ENCODE results near the gene RAP1A.
"Not testable (repeated sequence)": the region's sequence is repeated elsewhere in the genome, so short reads cannot be mapped to it uniquely, and the experiment has no call there.

RAP1A gene

DNA sequence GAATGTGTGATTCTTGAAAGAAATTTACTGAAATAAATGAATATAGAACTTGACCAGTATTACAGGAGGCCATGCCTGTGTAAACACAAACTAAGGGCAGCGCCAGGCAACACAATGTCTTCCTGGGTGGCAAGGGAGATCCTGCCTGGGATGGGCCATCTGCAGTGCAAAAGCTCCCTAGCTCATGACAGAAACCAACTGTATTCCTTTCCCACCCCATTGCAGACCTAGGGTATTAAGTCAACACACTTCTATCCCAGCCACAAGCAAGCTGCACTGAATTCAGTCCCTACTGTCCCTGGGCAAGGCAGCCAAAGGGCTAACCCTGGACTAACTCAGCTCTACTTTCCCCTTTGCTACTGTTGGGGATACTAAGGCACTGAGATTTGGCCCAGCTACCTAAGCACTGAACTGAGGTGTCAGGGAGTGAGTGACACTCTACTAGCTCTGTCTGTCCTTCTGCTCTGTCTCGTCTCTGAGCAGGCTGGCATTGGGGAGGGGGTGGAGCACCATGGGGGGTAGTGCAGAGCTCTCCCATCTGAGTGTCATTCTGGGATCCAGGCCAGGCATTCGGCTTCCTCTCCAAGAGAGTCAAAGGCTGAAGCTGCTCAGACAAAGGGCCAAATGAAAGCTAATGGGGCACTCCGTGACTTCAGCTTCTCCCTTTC, 117.1 kb downstream of the RAP1A start:
- H3K27ac Mint-ChIP-seq = no peak overlapping the region
- peaks cover 29% of the 10 kb centered on the region in 2 donors for H3K27me3 Mint-ChIP-seq
- H3K4me1 Mint-ChIP-seq (ENCODE audit: low read depth in 2 of 2) = peaks cover 15 to 26% of the 10 kb centered on the region in 2 donors
- ATAC-seq (replicated peaks) (no peak), DNase-seq (no peak)
- H3K36me3 Mint-ChIP-seq (ENCODE audit: insufficient read depth) = peaks cover 9% of the 10 kb centered on the region
- no peaks in the 10 kb centered on the region for H3K9me3 Mint-ChIP-seq
- H3K4me3 Mint-ChIP-seq = no peak overlapping the region

- peak overlapping the region in 1 of 2 donors; percentile 75 for H3K27ac Mint-ChIP-seq
- no peak for DNase-seq
These were observed 117.9 kb downstream of the RAP1A start for GRCh38 chr1:111737216-111738132.

DNA sequence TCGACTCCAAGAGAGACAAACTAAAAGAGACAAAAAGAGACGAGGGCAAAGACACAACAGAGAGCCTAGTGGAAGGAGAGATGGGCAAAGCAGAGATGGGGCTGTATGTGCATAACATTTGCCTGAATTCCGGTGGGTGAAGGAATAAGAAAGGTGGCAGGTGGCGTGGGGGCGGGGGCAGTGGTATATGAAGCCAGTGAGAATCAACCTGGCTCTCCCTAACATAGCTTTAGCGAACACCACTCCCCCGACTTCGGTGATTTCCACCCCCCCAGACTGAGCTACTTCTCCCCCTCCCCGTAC, 118.5 kb downstream of the RAP1A start:
- DNase-seq (no peak), ATAC-seq (replicated peaks) (no peak)
- peaks cover 9% of the 10 kb centered on the region for H3K36me3 Mint-ChIP-seq (ENCODE audit: insufficient read depth)
- H3K9me3 Mint-ChIP-seq = no peaks in the 10 kb centered on the region
- H3K27ac Mint-ChIP-seq = peak overlapping the region in 1 of 2 donors; percentile 75
- H3K27me3 Mint-ChIP-seq = peaks cover 29% of the 10 kb centered on the region in 2 donors
- H3K4me3 Mint-ChIP-seq = peak overlapping the region; percentile 86 to 89
- peaks cover 15 to 26% of the 10 kb centered on the region in 2 donors for H3K4me1 Mint-ChIP-seq (ENCODE audit: low read depth in 2 of 2)

More at GRCh38 chr1:111737216-111738132, 117.9 kb downstream of the RAP1A start:
- peaks cover 15 to 26% of the 10 kb centered on the region in 2 donors for H3K4me1 Mint-ChIP-seq (ENCODE audit: low read depth in 2 of 2)
- peak overlapping the region; percentile 86 to 89 for H3K4me3 Mint-ChIP-seq
- H3K36me3 Mint-ChIP-seq (ENCODE audit: insufficient read depth) = peaks cover 9% of the 10 kb centered on the region
- H3K9me3 Mint-ChIP-seq = no peaks in the 10 kb centered on the region
- no peak for ATAC-seq (replicated peaks)
- H3K27me3 Mint-ChIP-seq = peaks cover 29% of the 10 kb centered on the region in 2 donors

- peak; percentile 58 for ATAC-seq (replicated peaks)
- Mint-ChIP-seq H3K9me3 (no peaks in the 10 kb centered on the region), H3K36me3 (ENCODE audit: insufficient read depth) (peaks cover 9% of the 10 kb centered on the region), H3K27me3 (peaks cover 29% of the 10 kb centered on the region in 2 donors), H3K27ac (peak overlapping the region; percentile 39 to 41), H3K4me1 (ENCODE audit: low read depth in 2 of 2) (peaks cover 15 to 26% of the 10 kb centered on the region in 2 donors), H3K4me3 (peak overlapping the region; percentile 86 to 89)
- DNase-seq = peak; percentile 20 to 33 (median 25)
These were observed 119.0 kb downstream of the RAP1A start for GRCh38 chr1:111738436-111739193.

DNA sequence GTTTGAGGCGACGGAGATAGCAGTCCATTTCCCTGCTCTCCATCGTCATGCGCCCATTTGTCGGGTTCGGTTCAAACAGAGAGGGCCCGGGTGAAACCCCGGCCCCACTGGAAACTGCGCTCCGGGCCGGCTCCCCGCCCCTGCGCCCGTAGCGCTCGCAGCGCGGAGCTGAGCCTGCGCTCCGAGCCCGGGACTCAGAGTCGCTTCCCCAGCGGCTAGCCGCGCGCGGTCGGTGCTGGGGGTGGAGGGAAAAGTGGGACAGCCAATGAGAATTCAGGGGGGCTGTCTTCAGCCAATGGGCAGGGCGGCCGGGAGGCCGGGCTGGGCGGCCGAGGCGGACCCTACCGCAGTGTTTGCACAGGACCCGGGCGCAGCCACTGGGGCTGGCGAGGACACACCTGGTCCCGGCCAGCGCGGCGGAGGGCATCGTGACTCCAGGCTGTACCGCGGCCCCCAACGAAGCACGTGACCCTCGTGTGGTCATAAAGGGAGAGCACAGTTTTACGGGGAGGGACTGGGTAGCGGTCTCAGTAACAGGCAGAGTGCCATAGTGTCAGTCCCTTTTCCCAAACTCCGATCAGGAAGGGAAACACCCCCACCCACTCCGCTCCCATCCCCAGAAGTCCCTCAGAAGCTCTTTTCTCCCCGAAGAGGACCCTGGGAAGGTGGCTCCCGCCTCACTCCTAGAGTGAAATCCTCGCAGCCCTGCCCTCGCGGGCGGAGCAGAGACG, 119.8 kb downstream of the RAP1A start, which contains the start of gene INKA2:
INKA2 (minus strand) TSS at position 202 of the 731 bp plus-strand sequence; CDS start at position 49, 153 bp downstream.
- peak within 1 kb of the TSS; percentile 39 to 41 for H3K27ac Mint-ChIP-seq
- H3K4me3 Mint-ChIP-seq = peak within 1 kb of the TSS; percentile 86 to 89
- H3K4me1 Mint-ChIP-seq (ENCODE audit: low read depth in 2 of 2) = peaks cover 15 to 26% of the 10 kb centered on the region in 2 donors
- H3K36me3 Mint-ChIP-seq (ENCODE audit: insufficient read depth) = peaks cover 9% of the 10 kb centered on the region
- peak; percentile 71 for ATAC-seq (replicated peaks)
- peak; percentile 38 to 41 (median 38) for DNase-seq
- H3K9me3 Mint-ChIP-seq = no peaks in the 10 kb centered on the region
- peaks cover 29% of the 10 kb centered on the region in 2 donors for H3K27me3 Mint-ChIP-seq

GRCh38 chr1:111739925-111740765, 120.6 kb downstream of the RAP1A start:
- Mint-ChIP-seq H3K36me3 (ENCODE audit: insufficient read depth) (peaks cover 9% of the 10 kb centered on the region), H3K27ac (peak overlapping the region in 1 of 2 donors; percentile 41), H3K4me1 (ENCODE audit: low read depth in 2 of 2) (peaks cover 15 to 26% of the 10 kb centered on the region in 2 donors), H3K9me3 (no peaks in the 10 kb centered on the region), H3K27me3 (peaks cover 29% of the 10 kb centered on the region in 2 donors), H3K4me3 (peak overlapping the region; percentile 86 to 89)
- DNase-seq = peak in 1 of 3 experiments; percentile 10
- peak; percentile 18 for ATAC-seq (replicated peaks)

DNA sequence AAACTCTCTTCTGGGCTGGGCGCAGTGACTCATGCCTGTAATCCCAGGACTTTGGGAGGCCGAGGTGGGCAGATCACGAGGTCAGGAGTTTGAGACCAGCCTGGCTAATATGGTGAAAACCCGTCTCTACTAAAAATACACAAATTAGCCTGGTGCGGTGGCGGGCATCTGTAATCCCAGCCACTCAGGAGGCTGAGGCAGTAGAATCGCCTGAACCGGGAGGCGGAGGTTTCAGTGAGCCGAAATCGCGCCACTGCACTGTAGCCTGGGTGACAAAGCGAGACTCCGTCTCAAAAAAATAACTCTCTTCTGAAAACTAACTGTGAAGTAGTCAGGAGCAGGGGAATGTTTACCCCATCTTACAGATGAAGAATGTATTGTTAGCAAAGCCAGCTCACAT, 122.7 kb downstream of the RAP1A start:
- DNase-seq = not testable (repeated sequence)

GRCh38 chr1:111742938-111743549, 123.5 kb downstream of the RAP1A start:
- ATAC-seq (replicated peaks) (no peak), DNase-seq (no peak)
- peaks cover 17 to 20% of the 10 kb centered on the region in 2 donors for H3K27me3 Mint-ChIP-seq

More for the DNA sequence above, 122.7 kb downstream of the RAP1A start:
- H3K4me3 Mint-ChIP-seq; H3K9me3 Mint-ChIP-seq; H3K36me3 Mint-ChIP-seq (ENCODE audit: insufficient read depth); ATAC-seq (replicated peaks); H3K27ac Mint-ChIP-seq: not testable (repeated sequence)
- peaks cover 24 to 25% of the 10 kb centered on the region in 2 donors for H3K27me3 Mint-ChIP-seq
- H3K4me1 Mint-ChIP-seq (ENCODE audit: low read depth in 2 of 2) = peaks cover 17 to 25% of the 10 kb centered on the region in 2 donors

DNA sequence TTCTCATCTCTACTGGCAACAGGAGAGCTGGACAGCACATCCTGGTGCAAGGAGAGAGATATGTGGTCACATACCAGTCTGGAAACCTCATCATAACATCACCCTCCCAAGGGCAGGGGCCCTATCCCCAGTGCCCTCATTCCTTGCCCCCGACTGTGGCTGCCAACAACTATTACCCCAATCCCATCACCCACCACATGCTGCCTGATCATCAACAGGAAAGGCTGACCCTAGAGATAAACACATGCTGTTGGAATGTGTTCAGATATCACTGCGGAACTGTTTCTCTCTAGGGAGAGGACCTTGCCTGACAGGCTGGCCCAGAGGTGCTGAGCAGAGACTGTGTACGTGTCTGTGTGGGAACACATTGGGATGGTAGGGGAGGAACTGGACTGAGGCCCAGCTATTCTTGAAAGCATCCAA, 124.1 kb downstream of the RAP1A start:
- H3K27me3 Mint-ChIP-seq = peaks cover 15 to 20% of the 10 kb centered on the region in 2 donors
- peaks cover 14 to 15% of the 10 kb centered on the region in 2 donors for H3K4me1 Mint-ChIP-seq (ENCODE audit: low read depth in 2 of 2)
- H3K27ac Mint-ChIP-seq = no peak overlapping the region
- ATAC-seq (replicated peaks) (no peak), DNase-seq (no peak)
- H3K4me3 Mint-ChIP-seq = no peak overlapping the region
- H3K36me3 Mint-ChIP-seq (ENCODE audit: insufficient read depth) = peaks cover 9% of the 10 kb centered on the region
- H3K9me3 Mint-ChIP-seq = no peaks in the 10 kb centered on the region

More at GRCh38 chr1:111742938-111743549, 123.5 kb downstream of the RAP1A start:
- Mint-ChIP-seq H3K4me3 (no peak overlapping the region), H3K36me3 (ENCODE audit: insufficient read depth) (peaks cover 9% of the 10 kb centered on the region), H3K9me3 (no peaks in the 10 kb centered on the region), H3K4me1 (ENCODE audit: low read depth in 2 of 2) (peaks cover 16 to 18% of the 10 kb centered on the region in 2 donors), H3K27ac (no peak overlapping the region)

- Mint-ChIP-seq H3K4me3 (no peak overlapping the region), H3K27me3 (peaks cover 2 to 5% of the 10 kb centered on the region in 2 donors), H3K9me3 (no peaks in the 10 kb centered on the region), H3K36me3 (ENCODE audit: insufficient read depth) (peaks cover 1% of the 10 kb centered on the region), H3K27ac (no peak overlapping the region), H3K4me1 (ENCODE audit: low read depth in 2 of 2) (peaks cover 0 to 7% of the 10 kb centered on the region in 2 donors)
- no peak for DNase-seq
- ATAC-seq (replicated peaks) = no peak
These were observed 126.4 kb downstream of the RAP1A start for GRCh38 chr1:111745675-111746613.

- Mint-ChIP-seq H3K27ac (no peak overlapping the region), H3K27me3 (no peaks in the 10 kb centered on the region), H3K36me3 (ENCODE audit: insufficient read depth) (no peaks in the 10 kb centered on the region), H3K4me1 (ENCODE audit: low read depth in 2 of 2) (peaks cover 0 to 7% of the 10 kb centered on the region in 2 donors), H3K9me3 (no peaks in the 10 kb centered on the region), H3K4me3 (no peak overlapping the region)
- DNase-seq (no peak), ATAC-seq (replicated peaks) (no peak)
These were observed 127.0 kb downstream of the RAP1A start for GRCh38 chr1:111746614-111746999.
